Measurements from ENCODE around the gene PCK2.

The PCK2 gene

GRCh38 chr14:24082411-24083080 lies 11.6 kb upstream of the PCK2 start:
- TF ChIP-seq SUZ12 (IDR thresholded peaks at IDR 0.05) (no peak), FOXK2 (IDR thresholded peaks at IDR 0.05) (no peak), LEF1 (IDR thresholded peaks at IDR 0.05; ENCODE audit: borderline replicate concordance) (no peak), NFRKB (IDR thresholded peaks at IDR 0.05) (no peak), FOXM1 (IDR thresholded peaks at IDR 0.05; ENCODE audit: borderline replicate concordance) (no peak), ZNF384 (IDR thresholded peaks at IDR 0.05) (no peak), FOXA1 (IDR thresholded peaks at IDR 0.05) (no peak), HDGF (IDR thresholded peaks at IDR 0.05; ENCODE audit: borderline replicate concordance) (no peak), CTBP1 (IDR thresholded peaks at IDR 0.05; ENCODE audit: borderline replicate concordance) (no peak), ARNT (IDR thresholded peaks at IDR 0.05) (no peak), L3MBTL2 (conservative IDR thresholded peaks at IDR 0.05) (no peak)
- ChIA-PET POLR2A (interaction anchor here (1.3 to 6.4 kb wide), 5 partner anchors 12 to 32 kb away, joined by 3 to 76 read pairs (median 10); partner anchors contain the start of genes DCAF11, NRL and PCK2), CTCF (interaction anchor here (0.6 to 3.9 kb wide), 5 partner anchors 8 to 44 kb away, joined by 3 to 36 read pairs (median 4); partner anchors contain the start of gene CPNE6)
- DNase-seq (ENCODE audit: extremely low spot score) = no peak

GRCh38 chr14:24083462-24083861 lies 10.6 kb upstream of the PCK2 start:
- ChIA-PET POLR2A (interaction anchor here (2.0 to 6.4 kb wide), 3 partner anchors 11 to 31 kb away, joined by 8 to 76 read pairs (median 8); partner anchors contain the start of genes CARMIL3, DCAF11, NRL and PCK2), CTCF (no interaction called here)
- no peak for DNase-seq (ENCODE audit: extremely low spot score)
- TF ChIP-seq SUZ12 (IDR thresholded peaks at IDR 0.05) (no peak), FOXA1 (IDR thresholded peaks at IDR 0.05) (no peak), BHLHE40 (IDR thresholded peaks at IDR 0.05; ENCODE audit: borderline replicate concordance) (no peak), CTBP1 (IDR thresholded peaks at IDR 0.05; ENCODE audit: borderline replicate concordance) (no peak)

GRCh38 chr14:24084440-24084839 lies 9.7 kb upstream of the PCK2 start:
- no peak for TF ChIP-seq LEF1 (IDR thresholded peaks at IDR 0.05; ENCODE audit: borderline replicate concordance)
- TF ChIP-seq FOXM1 (IDR thresholded peaks at IDR 0.05; ENCODE audit: borderline replicate concordance) = no peak
- no peak for TF ChIP-seq BHLHE40 (IDR thresholded peaks at IDR 0.05; ENCODE audit: borderline replicate concordance)
- TF ChIP-seq ZNF384 (IDR thresholded peaks at IDR 0.05) = no peak
- no peak for TF ChIP-seq ELF4 (IDR thresholded peaks at IDR 0.05)
- no peak for TF ChIP-seq L3MBTL2 (conservative IDR thresholded peaks at IDR 0.05)
- CTCF ChIA-PET = interaction anchor here (2.5 kb wide), 1 partner anchor 26 kb away, joined by 8 read pairs; no protein-coding TSS in a partner anchor
- DNase-seq (ENCODE audit: extremely low spot score) = no peak
- POLR2A ChIA-PET = interaction anchor here (1.8 to 2.4 kb wide), 3 partner anchors 9 to 32 kb away, joined by 8 to 18 read pairs (median 8); partner anchors contain the start of genes CARMIL3, DCAF11, NRL and PCK2

- DNase-seq (ENCODE audit: extremely low spot score) = no peak
- CTCF ChIA-PET = interaction anchor here (2.5 kb wide), 1 partner anchor 27 kb away, joined by 8 read pairs; no protein-coding TSS in a partner anchor
- POLR2A ChIA-PET = interaction anchor here (1.8 to 2.4 kb wide), 3 partner anchors 9 to 33 kb away, joined by 8 to 18 read pairs (median 8); partner anchors contain the start of genes CARMIL3, DCAF11, NRL and PCK2
- TF ChIP-seq ARNT (IDR thresholded peaks at IDR 0.05) = no peak
- TF ChIP-seq FOXK2 (IDR thresholded peaks at IDR 0.05) = no peak
- no peak for TF ChIP-seq L3MBTL2 (conservative IDR thresholded peaks at IDR 0.05)
- TF ChIP-seq TARDBP (IDR thresholded peaks at IDR 0.05) = no peak
Observed at GRCh38 chr14:24085215-24085614, 8.9 kb upstream of the PCK2 start.

- CTCF ChIA-PET = interaction anchor here (2.5 kb wide), 1 partner anchor 28 kb away, joined by 8 read pairs; no protein-coding TSS in a partner anchor
- POLR2A ChIA-PET = interaction anchor here (1.3 kb wide), 1 partner anchor 27 kb away, joined by 6 read pairs; no protein-coding TSS in a partner anchor
- no peak for TF ChIP-seq CTBP1 (IDR thresholded peaks at IDR 0.05; ENCODE audit: borderline replicate concordance)
- no peak for TF ChIP-seq FOXK2 (IDR thresholded peaks at IDR 0.05)
- no peak for TF ChIP-seq L3MBTL2 (conservative IDR thresholded peaks at IDR 0.05)
- no peak for TF ChIP-seq SP1 (IDR thresholded peaks at IDR 0.05)
- no peak for TF ChIP-seq ZNF384 (IDR thresholded peaks at IDR 0.05)
- TF ChIP-seq FOXM1 (IDR thresholded peaks at IDR 0.05; ENCODE audit: borderline replicate concordance) = no peak
- no peak for TF ChIP-seq HDGF (IDR thresholded peaks at IDR 0.05; ENCODE audit: borderline replicate concordance)
- TF ChIP-seq PKNOX1 (IDR thresholded peaks at IDR 0.05) = no peak
- no peak for TF ChIP-seq NFRKB (IDR thresholded peaks at IDR 0.05)
- no peak for TF ChIP-seq LEF1 (IDR thresholded peaks at IDR 0.05; ENCODE audit: borderline replicate concordance)
- no peak for TF ChIP-seq FOXA1 (IDR thresholded peaks at IDR 0.05)
- TF ChIP-seq ARNT (IDR thresholded peaks at IDR 0.05) = no peak
- no peak for TF ChIP-seq SUZ12 (IDR thresholded peaks at IDR 0.05)
- TF ChIP-seq BHLHE40 (IDR thresholded peaks at IDR 0.05; ENCODE audit: borderline replicate concordance) = no peak
- no peak for TF ChIP-seq ELF4 (IDR thresholded peaks at IDR 0.05)
- no peak for TF ChIP-seq TARDBP (IDR thresholded peaks at IDR 0.05)
- no peak for DNase-seq (ENCODE audit: extremely low spot score)
Observed at GRCh38 chr14:24086193-24086955, 7.7 kb upstream of the PCK2 start.

GRCh38 chr14:24087004-24087403 lies 7.1 kb upstream of the PCK2 start:
- no peak for TF ChIP-seq SUZ12 (IDR thresholded peaks at IDR 0.05)
- TF ChIP-seq FOXM1 (IDR thresholded peaks at IDR 0.05; ENCODE audit: borderline replicate concordance) = no peak
- no peak for TF ChIP-seq NFRKB (IDR thresholded peaks at IDR 0.05)
- TF ChIP-seq PKNOX1 (IDR thresholded peaks at IDR 0.05) = no peak
- no peak for TF ChIP-seq ZNF384 (IDR thresholded peaks at IDR 0.05)
- TF ChIP-seq FOXA1 (IDR thresholded peaks at IDR 0.05) = no peak
- CTCF ChIA-PET = no interaction called here
- DNase-seq (ENCODE audit: extremely low spot score) = no peak
- POLR2A ChIA-PET = interaction anchor here (1.3 kb wide), 1 partner anchor 27 kb away, joined by 6 read pairs; no protein-coding TSS in a partner anchor
